ENCODE data around the gene HOXC12.
A peak's percentile ranks its signal among the peaks of the same experiment; 100 is the strongest.

The HOXC12 gene

GRCh38 chr12:53950789-53951576 lies 3.7 kb upstream of the HOXC12 start:
- ChIA-PET POLR2A (no interaction called here), CTCF (no interaction called here)
- Histone ChIP-seq H3K4me3 (ENCODE audit: low read depth, low read length) (no peak overlapping the region), H3K9me3 (ENCODE audit: control insufficient read depth, insufficient read depth, low read depth, low read length) (no peaks in the 10 kb centered on the region), H3K36me3 (ENCODE audit: control insufficient read depth in 2 of 2, insufficient read depth in 1 of 2, low read length in 2 of 2) (peaks cover 0 to 3% of the 10 kb centered on the region in 2 experiments; a peak in 1 of 3 replicates), H3K27ac (ENCODE audit: extremely low read depth, low read depth, low read length) (no peak overlapping the region), H3K4me1 (ENCODE audit: control insufficient read depth, insufficient read depth, low read length) (peaks cover 5% of the 10 kb centered on the region; the same call in 1 of the 2 replicates)
- TF ChIP-seq ZNF426 (tag by site-specific recombination; IDR thresholded peaks at IDR 0.05) (no peak), ZNF416 (tag by site-specific recombination; IDR thresholded peaks at IDR 0.05) (no peak), BCL6B (tag by site-specific recombination; IDR thresholded peaks at IDR 0.05) (peak; percentile 57), PRDM4 (tag by site-specific recombination; IDR thresholded peaks at IDR 0.05) (no peak)

GRCh38 chr12:53951577-53952334 lies 2.9 kb upstream of the HOXC12 start:
- TF ChIP-seq ZNF549 (tag by site-specific recombination; IDR thresholded peaks at IDR 0.05) (no peak), ZNF433 (tag by site-specific recombination; IDR thresholded peaks at IDR 0.05; ENCODE audit: low read depth) (no peak), ZFP41 (tag by site-specific recombination; IDR thresholded peaks at IDR 0.05; ENCODE audit: borderline replicate concordance) (no peak), ZNF776 (tag by site-specific recombination; IDR thresholded peaks at IDR 0.05; ENCODE audit: borderline replicate concordance) (no peak), CTCF (tag by site-specific recombination; IDR thresholded peaks at IDR 0.05) (no peak), ZNF280C (tag by site-specific recombination; IDR thresholded peaks at IDR 0.05) (no peak), YY1 (tag by site-specific recombination; IDR thresholded peaks at IDR 0.05) (no peak), ZNF26 (tag by site-specific recombination; IDR thresholded peaks at IDR 0.05) (no peak), ZFP3 (tag by site-specific recombination; IDR thresholded peaks at IDR 0.05; ENCODE audit: low read depth) (no peak), ZSCAN16 (tag by site-specific recombination; IDR thresholded peaks at IDR 0.05) (no peak), ZNF366 (tag by site-specific recombination; conservative IDR thresholded peaks at IDR 0.05) (no peak)
- CTCF ChIA-PET = interaction anchor here (0.6 to 1.3 kb wide), 7 partner anchors 11 to 263 kb away, joined by 3 to 4 read pairs (median 3); no protein-coding TSS in a partner anchor
- Histone ChIP-seq H3K4me1 (ENCODE audit: control insufficient read depth, insufficient read depth, low read length) (peaks cover 5% of the 10 kb centered on the region; the same call in 1 of the 2 replicates), H3K9me3 (ENCODE audit: control insufficient read depth, insufficient read depth, low read depth, low read length) (no peaks in the 10 kb centered on the region), H3K27ac (ENCODE audit: extremely low read depth, low read depth, low read length) (no peak overlapping the region), H3K36me3 (ENCODE audit: control insufficient read depth in 2 of 2, insufficient read depth in 1 of 2, low read length in 2 of 2) (no peaks in the 10 kb centered on the region), H3K4me3 (ENCODE audit: low read depth, low read length) (no peak overlapping the region)
- POLR2A ChIA-PET = no interaction called here

Measured in HEK293 (cell line).